ENCODE results near the gene ATXN1. TPM values are rescaled to one million over a fixed set of nuclear protein-coding genes. Genes with fewer than 3 reads are reported as not detected.

The ATXN1 gene
- total and polyA plus RNA-seq, 2 experiments from 2014 or later: 4.8 to 9.1 TPM

- ATAC-seq: no peak
- Histone ChIP-seq H3K36me3 (ENCODE audit: insufficient read depth) (no peaks in the 10 kb centered on the region; the same call in 1 of the 2 replicates), H3K27ac (ENCODE audit: low read depth) (no peak overlapping the region), H3K4me1 (ENCODE audit: insufficient read depth) (peaks cover 9% of the 10 kb centered on the region; the same call in 1 of the 2 replicates), H3K9me2 (ENCODE audit: insufficient read depth) (no peaks in the 10 kb centered on the region), H2AFZ (no peak overlapping the region), H4K20me1 (replicated peaks; ENCODE audit: insufficient read depth) (no peaks in the 10 kb centered on the region), H3K27me3 (ENCODE audit: insufficient read depth) (no peaks in the 10 kb centered on the region), H3F3A (replicated peaks; ENCODE audit: low read depth) (no peaks in the 10 kb centered on the region), H3K4me3 (no peak overlapping the region), H3K4me2 (no peak overlapping the region), H3K79me2 (replicated peaks; ENCODE audit: insufficient read depth) (no peaks in the 10 kb centered on the region)
- Mint-ChIP-seq H3K9me3 (peaks cover 7% of the 10 kb centered on the region; the same call in 2 of the 3 replicates), H3K36me3 (ENCODE audit: low read depth) (peaks cover 9% of the 10 kb centered on the region; the same call in 2 of the 3 replicates), H3K4me1 (peaks cover 15% of the 10 kb centered on the region), H3K27ac (no peak overlapping the region), H3K27me3 (ENCODE audit: insufficient read depth, low read depth, poor library complexity) (peaks cover 5% of the 10 kb centered on the region), H3K4me3 (no peak overlapping the region)
- DNase-seq (ENCODE audit: low spot score): no peak
- TF ChIP-seq ZNF114 (CRISPR knock-in tag; IDR thresholded peaks at IDR 0.05): no peak
- no peak for TF ChIP-seq JUNB (IDR thresholded peaks at IDR 0.05; ENCODE audit: unreplicated experiment)
- no peak for TF ChIP-seq STAT1 (IDR thresholded peaks at IDR 0.05; ENCODE audit: unreplicated experiment)
- TF ChIP-seq REST (IDR thresholded peaks at IDR 0.05; ENCODE audit: unreplicated experiment): no peak
- TF ChIP-seq NANOG (IDR thresholded peaks at IDR 0.05; ENCODE audit: borderline replicate concordance): no peak
- no peak for TF ChIP-seq ZNF462 (CRISPR knock-in tag; IDR thresholded peaks at IDR 0.05)
These were observed 127.8 kb downstream of the ATXN1 start for GRCh38 chr6:16633465-16633864.

Data from GM23338 (cell line).